ENCODE results near the gene LRRC72.
"Not testable (repeated sequence)": the region's sequence is repeated elsewhere in the genome, so short reads cannot be mapped to it uniquely, and the experiment has no call there.

LRRC72 gene

DNA sequence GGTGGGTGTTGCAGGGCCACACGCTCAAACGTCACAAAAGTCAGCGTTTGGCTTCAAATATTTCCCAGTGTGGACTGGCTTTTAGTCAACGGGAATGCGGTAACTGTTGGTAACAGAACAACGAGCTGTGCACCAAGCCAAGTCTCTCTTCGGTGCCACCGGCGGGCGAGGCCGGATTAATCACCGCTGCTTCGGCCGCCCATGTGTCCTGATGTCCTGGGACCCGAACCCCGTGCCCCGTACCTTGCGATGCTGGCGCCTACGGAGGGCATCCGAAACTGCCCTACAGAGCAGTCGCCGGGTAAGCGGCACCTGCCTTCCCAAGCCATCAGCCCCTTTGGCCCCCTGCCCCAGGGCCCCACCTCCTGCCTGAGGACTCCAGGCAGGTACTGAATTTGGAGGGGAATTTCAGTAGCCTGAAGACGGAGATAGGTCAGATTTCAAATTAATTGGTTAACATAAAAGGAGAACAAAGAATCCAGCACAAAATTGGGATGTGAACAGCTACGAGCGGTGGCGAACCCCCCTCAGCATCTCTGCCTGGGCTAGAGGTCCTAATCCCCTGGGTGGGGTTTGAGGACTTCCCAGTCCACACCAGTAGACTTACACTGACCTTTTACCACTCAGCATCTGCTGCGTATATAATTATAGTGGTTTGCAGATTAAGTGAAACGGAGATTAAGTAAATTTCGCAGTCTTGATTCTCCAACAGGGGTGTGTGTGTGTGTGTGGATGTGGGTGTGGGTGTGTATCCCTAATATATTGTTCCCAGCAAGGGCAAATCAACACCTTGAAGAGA is at the start of gene LRRC72:
LRRC72 (plus strand) TSS at position 84 of the 799 bp plus-strand sequence; CDS start at position 212, 128 bp downstream.
- FAIRE-seq (no peak), DNase-seq (ENCODE audit: insufficient read length, low spot score) (no peak)
- TF ChIP-seq POLR2A (IDR thresholded peaks at IDR 0.05; ENCODE audit: low read depth, low read length), result no peak

DNA sequence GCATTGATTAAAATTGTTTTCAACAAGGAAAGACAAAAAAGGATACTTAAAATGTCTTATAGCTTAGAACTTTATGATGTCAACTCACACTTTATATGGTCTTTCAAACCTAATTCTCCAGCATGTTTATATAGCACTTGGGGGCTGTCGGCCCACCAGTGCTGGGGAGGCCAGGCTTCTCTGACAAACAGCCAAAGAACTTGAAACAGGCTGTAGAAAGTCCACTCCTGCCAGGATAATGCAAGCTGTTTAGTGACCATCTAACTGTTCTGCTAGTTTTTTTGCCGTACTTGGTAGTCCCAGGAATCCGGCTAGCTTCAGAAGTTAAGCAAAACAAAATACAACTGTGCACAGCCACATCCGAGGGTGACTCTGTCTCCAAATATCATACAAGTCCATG is 47.5 kb upstream of the LRRC72 start:
- no peak for FAIRE-seq
- no peak for TF ChIP-seq POLR2A (IDR thresholded peaks at IDR 0.05; ENCODE audit: low read depth, low read length)
- DNase-seq (ENCODE audit: insufficient read length, low spot score), result no peak

DNA sequence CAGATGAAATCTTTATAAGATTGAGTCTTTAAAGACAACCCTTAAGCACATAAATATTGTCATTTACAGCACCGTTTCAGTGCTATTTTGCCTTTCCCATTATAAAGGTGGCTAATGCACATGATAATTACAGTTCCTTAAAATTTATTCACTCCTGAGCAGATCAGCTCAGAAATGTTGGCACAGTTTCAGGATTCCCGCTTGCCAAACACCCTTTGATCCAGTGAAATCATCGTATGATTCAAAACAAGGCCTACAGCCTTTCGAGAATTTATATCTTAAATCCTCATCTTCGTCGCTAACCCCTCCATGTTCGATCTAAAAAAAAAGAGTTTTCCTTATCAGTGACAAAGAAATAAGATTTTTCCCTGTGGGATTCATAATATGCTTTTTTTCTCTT is 47.0 kb upstream of the LRRC72 start:
- DNase-seq (ENCODE audit: insufficient read length, low spot score) (no peak), FAIRE-seq (no peak)
- no peak for TF ChIP-seq POLR2A (IDR thresholded peaks at IDR 0.05; ENCODE audit: low read depth, low read length)

DNA sequence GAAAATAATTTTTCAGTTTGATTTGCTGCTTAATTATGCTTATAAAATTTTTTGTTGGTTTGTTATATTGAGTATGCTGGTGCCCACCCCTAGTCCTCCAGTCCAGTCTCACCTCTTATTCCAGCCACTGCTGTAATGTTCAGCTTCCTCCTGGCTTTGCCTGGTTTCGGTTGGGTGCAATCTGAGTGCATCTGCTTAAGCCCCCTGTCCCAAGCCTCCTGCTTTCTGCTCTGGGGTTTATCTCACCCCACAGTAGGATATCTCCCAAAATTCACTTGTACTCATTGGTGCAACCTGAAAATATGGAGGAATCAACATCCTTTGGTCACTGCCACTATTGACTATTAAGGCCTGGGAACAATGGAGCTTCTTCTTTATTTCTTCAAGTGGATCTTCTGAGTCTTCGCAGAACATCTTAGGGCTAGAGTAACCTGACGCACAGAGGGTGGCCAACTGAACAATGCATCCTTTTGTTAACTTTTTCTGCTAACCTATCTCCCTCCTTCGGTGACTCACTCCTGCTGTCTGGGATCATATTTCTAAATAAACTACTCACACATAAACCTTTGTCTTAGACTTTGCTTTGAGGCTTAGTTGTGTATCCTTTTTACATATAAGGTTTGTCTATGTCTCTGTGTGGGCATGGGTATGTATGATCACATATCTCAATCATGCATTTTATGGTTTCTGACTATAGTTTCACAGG is 42.0 kb upstream of the LRRC72 start:
- peak; percentile 60 for DNase-seq (ENCODE audit: insufficient read length, low spot score)
- peak; percentile 99 for FAIRE-seq
- no peak for TF ChIP-seq POLR2A (IDR thresholded peaks at IDR 0.05; ENCODE audit: low read depth, low read length)

DNA sequence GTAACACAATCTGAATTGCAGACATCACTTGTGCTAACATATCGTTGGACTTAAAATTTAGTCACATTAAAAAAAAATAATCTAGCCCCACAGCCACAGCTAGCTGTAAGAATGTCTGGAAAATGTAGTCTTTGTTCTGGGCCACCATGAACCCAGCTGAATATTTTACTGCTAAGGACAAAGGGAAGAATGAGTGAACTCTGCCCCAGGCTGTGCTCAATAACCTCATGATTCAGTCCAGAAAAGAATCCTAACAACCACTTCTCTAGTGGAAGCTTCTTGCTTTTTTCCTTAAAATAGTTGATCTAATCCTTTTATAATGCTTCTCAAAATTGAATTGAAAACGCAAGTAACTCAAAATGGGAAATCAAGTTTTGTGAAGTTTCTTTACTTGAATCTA is 35.5 kb upstream of the LRRC72 start:
- DNase-seq (ENCODE audit: insufficient read length, low spot score) (no peak), FAIRE-seq (no peak)
- no peak for TF ChIP-seq POLR2A (IDR thresholded peaks at IDR 0.05; ENCODE audit: low read depth, low read length)

DNA sequence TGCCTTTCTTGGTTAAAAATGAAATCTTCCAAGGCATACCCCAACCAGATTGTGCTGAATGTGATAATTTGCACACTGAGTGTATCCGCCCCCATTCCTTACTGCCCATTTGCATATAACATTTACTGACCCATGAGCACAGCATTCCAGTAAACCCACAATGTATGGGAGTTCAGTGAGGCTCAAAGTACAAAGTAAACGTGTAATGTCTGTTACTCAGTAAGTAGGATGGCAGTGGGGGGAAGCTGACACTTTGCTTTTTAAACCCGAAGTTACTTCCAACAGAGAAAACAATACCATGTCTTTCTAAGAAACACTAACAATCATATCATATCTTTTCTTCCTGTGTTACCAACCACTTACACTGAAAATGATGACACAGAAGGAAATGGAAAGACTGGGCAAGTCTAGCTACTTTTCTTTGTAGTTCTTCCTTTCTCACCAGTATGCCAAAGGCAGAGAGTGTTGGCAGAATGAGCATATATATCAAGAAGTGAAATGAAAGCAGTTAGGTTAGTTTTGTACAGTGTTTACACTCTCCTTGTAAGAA is 34.0 kb upstream of the LRRC72 start:
- no peak for DNase-seq (ENCODE audit: insufficient read length, low spot score)
- TF ChIP-seq POLR2A (IDR thresholded peaks at IDR 0.05; ENCODE audit: low read depth, low read length), result no peak
- peak; percentile 72 for FAIRE-seq

DNA sequence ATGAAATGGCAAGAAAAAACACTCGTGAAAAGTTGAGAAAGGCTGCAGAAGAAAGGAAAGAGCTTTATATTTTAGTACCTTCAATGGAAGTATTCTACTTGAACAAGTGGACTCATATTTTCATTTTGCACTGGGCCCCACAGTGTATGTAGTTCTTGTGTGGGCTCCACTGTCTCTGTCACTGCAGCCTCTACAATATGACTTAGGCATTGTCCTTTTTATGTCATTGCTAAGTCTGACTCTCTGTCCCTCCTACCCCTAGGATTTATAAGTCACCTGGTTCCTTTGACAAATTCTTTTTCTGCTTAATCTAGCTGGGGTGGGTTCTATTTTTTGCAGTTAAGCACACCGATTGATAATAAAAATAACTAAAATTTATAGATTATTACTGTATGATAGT is 33.4 kb upstream of the LRRC72 start:
- DNase-seq (ENCODE audit: insufficient read length, low spot score) (no peak), FAIRE-seq (no peak)
- TF ChIP-seq POLR2A (IDR thresholded peaks at IDR 0.05; ENCODE audit: low read depth, low read length), result no peak

DNA sequence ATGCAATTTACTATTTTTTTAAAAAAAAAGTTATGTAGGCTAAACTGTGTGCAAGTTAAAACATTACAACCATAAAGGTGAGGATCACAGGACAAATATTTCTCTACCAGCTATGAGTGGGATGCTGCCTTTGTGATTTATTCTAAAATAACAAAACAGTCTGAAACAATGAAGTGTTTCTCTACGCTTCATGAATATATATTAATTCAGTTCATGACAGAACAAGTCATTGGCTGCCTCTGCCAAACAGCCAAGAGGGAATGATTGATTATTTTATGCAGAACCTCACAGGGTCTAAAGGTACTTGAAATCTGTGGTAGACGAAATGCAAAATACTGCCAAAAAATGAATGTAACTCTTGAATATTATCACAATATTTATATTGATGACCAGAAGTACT is 32.1 kb upstream of the LRRC72 start:
- FAIRE-seq (no peak), DNase-seq (ENCODE audit: insufficient read length, low spot score) (no peak)
- TF ChIP-seq POLR2A (IDR thresholded peaks at IDR 0.05; ENCODE audit: low read depth, low read length), result no peak

DNA sequence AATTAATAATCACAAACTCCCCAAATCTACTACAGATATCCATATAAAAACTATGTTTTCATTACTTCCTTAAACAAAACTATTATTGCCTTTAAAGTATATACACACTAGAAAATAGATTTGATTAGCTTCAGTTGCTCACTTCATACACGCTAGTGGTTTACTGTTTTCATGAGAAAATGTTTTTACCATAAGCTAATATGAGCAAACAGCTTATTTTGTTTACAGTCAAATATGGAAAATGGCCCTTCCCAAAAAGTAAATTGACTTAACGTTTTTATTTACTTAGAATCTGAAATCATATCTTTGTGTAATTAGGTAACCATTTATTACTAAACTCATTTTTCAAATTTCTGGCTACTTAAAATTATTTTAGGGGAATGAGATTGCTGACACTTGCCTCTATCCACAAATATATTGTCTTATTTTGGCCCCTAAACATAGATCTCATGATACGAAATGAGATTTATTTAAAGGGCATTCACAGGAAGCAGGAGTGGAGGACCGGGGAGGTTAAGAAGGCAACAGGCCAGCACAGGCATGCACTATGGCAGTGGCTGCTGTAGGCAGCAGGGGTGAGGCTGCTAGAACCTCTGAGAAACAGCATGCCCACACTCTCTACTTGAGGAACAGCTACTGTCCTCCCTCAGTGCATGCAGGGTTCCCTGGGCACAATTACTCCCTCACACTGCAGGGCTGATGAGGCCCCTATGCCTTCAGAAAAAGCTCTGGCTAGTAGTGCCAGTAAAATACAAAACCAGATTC is 31.5 kb upstream of the LRRC72 start:
- FAIRE-seq (no peak), DNase-seq (ENCODE audit: insufficient read length, low spot score) (no peak)
- TF ChIP-seq POLR2A (IDR thresholded peaks at IDR 0.05; ENCODE audit: low read depth, low read length), result no peak

DNA sequence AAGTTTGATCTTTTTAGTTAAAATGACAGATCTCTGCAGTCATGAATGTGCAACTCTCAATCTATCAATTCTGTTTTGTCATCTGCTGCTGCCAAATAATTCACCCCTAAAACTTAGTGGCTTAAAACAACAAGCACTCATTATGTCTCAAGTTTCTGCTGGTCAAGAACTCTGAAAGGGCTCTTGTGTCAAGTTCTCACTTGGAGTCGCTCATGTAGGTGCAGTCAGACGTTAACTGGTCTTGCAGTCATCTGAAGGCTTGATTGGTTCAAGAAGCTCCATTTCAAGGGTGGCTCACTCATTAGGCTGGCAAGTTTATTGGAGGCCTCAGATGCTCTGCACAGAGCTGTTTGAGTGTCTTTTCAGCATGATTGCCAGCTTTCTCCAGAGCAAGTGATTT is 28.5 kb upstream of the LRRC72 start:
- TF ChIP-seq POLR2A (IDR thresholded peaks at IDR 0.05; ENCODE audit: low read depth, low read length), result no peak
- FAIRE-seq (no peak), DNase-seq (ENCODE audit: insufficient read length, low spot score) (no peak)

DNA sequence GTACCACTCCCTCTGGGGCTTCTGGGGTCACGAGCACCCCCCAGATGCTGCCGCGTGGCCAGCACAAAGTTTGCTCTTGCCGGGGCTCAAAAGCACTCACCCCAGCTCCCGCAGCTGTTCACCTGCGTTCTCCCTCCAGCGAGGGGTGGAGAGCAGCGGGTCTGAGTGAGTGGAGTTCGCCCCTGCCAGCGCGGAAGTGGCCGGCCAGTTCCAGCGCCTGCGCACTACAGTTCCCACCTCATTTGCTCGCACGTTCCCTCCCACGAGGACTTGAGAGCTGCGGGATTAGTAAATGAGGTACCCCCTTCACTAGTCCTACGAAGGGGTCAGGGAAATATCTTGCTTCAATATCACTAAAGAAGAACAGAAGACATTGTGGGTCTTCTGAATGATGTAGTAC is 24.3 kb upstream of the LRRC72 start:
- FAIRE-seq (no peak), DNase-seq (ENCODE audit: insufficient read length, low spot score) (no peak)
- no peak for TF ChIP-seq POLR2A (IDR thresholded peaks at IDR 0.05; ENCODE audit: low read depth, low read length)

DNA sequence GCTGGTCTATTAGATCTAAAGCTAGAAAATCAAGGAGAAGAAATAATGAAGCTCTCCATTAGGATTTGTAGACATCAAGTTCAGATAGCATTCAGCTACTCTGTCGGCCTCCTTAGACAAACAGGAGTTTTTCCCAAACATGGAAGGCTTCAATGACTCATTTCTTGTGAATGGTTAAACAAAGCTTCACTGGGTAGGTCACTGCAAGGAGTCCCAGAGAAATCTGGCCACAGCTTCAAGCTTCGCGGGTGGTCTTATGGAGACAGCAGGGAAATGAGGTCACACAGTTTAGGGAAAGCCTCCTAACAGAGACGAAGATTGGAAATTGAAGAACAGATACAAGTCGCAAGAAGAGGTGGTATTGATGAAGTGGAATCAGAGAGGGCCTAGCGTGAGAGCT is 22.6 kb upstream of the LRRC72 start:
- no peak for FAIRE-seq
- no peak for DNase-seq (ENCODE audit: insufficient read length, low spot score)
- no peak for TF ChIP-seq POLR2A (IDR thresholded peaks at IDR 0.05; ENCODE audit: low read depth, low read length)

DNA sequence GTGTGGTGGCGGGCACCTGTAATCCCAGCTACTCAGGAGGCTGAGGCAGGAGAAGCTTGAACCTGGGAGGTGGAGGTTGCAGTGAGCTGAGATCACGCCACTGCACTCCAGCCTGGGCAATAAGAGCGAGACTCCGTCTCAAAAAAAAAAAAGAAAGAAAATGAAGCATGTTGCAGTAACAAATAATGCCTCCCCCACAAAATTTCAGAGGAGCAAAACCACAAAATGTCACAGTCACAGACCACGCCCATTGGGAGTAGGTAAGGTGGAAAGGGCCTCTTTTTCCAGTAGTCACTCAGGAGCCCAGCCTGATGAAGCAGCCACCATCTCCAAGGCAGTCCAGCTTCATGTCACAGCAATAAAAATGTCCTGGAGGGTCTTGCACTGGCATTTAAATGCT is 20.2 kb upstream of the LRRC72 start:
- not testable (repeated sequence) for DNase-seq (ENCODE audit: insufficient read length, low spot score); FAIRE-seq

DNA sequence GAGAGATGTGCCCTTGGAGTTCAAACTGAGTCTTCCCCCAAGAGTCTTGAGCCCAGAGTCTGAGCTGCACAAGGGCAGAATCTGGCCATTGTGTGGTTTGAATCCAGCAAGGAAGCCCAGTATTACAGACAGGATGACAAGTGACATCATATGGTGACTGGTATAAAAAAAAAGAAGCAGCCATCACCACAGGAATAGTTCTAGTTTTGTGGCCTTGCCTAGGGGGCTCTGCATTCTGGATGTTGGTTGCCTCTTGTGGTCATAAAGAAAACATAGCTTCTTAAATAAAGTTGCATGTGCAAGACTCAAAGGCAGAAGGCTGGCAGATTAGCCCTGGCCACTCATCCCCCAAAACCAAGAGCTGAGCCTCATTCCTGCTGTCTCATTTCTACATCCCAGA is 16.8 kb upstream of the LRRC72 start:
- no peak for DNase-seq (ENCODE audit: insufficient read length, low spot score)
- FAIRE-seq, result no peak
- no peak for TF ChIP-seq POLR2A (IDR thresholded peaks at IDR 0.05; ENCODE audit: low read depth, low read length)

Data from H54 (cell line).